NCI-H1048 (cell line): ENCODE results near the gene SPEN.
"Not testable (repeated sequence)": the region's sequence is repeated elsewhere in the genome, so short reads cannot be mapped to it uniquely, and the experiment has no call there.

Experiments
- DNase-seq: peaks from one replicate; lab custom pipeline; 2025; lab: John Stamatoyannopoulos, UW

Gene SPEN

DNA sequence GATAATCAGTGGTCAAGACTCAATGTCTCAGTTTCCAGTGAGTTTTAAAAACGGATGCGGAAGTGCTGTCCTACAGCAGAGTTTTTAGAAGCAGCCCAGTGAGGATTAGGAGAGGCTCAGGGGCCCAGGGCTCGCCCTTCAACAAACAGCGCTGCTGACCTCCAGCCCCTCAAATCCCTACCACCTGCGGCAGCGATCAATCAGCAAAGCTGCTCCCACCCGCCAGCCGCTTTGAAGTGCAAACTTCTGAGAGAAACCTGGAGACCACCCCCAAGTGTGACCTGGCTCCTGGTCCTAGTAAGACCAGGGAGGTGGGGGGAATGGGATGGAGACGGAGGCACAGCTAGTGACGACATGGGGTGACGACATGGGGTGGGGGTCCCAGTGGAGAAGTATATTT lies 114.0 kb downstream of the SPEN start:
- DNase-seq, result no peak

DNA sequence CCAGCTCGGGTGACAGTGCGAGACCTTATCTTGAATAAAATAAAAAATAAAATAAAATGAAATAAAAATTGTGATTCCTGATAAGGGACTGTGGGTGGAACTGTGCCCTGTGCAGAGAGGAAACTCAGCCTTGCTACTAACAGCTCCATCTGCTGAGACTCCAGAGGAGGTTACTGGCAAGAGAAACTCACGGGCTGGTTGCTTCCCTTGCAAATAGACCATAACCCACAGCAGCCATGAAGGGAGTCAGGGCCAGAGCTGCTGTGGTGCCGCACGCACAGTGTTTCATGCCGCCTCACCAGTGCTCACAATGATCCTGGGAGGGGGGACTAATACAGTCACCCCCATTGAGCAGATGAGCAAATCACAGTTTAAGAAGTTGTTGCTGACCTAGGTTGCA lies 114.7 kb downstream of the SPEN start:
- no peak for DNase-seq

DNA sequence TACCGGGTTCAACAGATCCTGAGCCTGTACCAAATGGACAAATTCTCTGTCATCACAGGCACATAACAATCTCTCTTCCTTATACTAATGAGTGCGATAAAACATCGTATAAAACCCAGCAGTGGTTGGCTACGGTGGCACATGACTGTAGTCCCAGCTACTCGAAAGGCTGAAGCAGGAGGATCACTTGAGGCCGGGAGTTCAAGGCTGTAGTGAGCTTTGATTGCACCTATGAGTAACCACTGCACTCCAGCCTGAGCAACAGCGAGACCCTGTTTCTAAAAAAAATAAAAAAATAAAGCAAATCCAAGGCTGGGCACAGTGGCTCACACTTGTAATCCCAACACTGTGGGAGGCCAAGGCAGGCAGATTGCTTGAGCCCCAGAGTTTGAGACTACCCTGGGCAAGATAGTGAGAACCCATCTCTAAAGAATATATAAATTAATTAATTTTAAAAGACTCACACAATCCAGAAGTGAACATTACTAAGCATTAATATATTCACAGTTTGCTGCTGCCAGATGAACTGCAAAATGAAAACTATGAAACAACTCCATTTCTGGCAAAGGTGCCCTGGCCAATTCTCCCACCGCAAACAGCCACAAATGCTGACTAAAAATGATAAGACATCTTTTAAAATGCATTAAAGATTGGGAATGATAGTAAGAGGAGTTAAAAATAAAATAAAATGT lies 115.3 kb downstream of the SPEN start:
- DNase-seq, result no peak

DNA sequence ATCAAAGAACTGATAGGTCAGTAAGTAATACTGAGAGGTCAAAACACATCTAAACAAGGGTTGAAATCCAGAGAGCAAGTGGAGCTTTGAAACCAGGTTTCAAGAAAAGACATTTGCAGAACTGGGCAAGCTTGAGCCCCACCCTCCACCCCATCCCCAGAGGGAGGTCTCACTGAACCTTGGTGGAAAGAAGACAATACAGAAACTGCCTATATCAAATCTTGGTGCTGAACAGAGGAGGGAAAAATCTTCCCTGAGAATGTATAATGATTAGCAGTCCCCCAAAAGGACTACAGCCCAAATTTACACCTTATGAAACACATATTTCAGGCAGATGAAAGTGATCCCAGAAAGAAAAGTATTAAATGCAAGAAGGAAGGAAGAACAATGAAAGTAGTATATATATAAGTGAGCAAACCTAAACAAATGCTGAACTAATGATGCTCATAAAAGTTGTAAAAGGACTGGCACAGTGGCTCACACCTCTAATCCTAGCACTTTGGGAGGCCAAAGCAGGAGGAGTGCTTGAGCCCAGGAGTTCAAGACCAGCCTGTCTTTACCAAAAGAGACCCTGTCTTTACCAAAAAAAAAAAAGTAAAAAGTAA lies 116.0 kb downstream of the SPEN start:
- no peak for DNase-seq

DNA sequence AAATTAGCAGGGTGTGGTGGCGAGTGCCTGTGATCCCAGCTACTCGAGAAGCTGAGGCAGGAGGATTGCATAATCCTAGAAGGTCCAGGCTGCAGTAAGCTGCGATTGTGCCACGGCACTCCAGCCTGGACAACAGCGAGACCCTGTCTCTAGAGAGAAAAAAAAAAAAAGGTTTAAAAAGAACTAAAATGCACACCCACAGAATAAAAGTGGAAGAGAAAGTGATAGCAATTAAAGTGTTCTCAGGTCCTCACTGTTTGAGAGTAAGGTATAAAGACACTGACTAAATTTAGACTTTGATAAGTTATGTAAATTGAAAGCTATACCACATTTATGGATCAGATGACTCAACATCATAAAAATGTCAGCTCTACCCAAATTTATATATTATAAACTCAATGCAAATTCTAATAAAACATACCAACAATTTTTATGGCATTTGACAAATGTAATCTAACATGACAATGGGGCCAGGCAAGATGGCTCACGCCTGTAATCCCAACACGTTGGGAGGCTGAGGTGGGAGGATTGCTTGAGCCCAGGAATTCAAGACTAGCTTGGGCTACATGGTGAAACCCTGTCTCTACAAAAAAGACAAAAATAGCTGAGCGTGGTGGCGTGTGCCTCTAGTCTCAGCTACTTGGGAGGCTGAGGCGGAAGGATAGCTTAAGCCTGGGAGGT lies 116.6 kb downstream of the SPEN start:
- no peak for DNase-seq

GRCh38 chr1:15965228-15965767 lies 117.8 kb downstream of the SPEN start:
- DNase-seq, result no peak

DNA sequence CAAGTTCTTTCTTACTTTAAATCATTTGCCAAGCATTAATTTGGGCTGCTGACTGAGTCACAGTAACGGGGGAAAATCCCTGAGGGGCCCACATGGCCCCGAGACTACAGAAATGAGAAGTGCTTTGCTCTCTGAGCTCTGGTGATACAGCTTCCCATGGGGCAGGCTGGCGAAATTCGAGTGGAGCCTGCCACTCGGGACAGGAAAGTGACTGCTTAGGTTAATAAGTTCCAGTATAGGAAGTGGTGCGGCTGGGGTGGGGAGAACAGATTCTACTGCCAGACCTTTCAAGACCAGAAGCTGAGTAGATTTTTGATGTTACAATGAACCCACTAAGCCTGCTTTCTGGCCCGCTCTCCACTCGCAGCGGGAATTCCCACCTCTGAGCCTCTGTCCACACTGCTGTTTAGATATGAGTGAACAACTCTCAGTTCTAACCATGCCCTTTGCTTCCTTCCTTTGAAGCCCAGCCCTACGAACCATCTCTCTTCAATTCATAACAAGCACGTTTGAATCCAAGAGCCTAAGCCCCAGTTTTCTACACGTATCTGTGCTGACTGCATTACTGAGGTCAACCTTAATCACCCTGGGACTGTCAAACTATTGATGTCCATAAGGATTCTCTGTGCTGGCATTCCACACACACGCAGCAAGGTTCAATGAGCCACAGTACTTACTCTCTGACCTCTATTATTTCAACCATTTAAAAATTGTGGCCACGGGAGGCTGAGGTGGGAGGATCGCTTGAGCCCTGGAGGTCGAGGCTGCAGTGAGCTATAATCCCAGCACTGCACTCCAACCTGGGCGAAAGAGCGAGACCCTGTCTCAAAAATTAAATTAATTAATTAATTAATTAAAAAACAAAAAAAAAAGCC lies 118.8 kb downstream of the SPEN start:
- DNase-seq, result no peak

DNA sequence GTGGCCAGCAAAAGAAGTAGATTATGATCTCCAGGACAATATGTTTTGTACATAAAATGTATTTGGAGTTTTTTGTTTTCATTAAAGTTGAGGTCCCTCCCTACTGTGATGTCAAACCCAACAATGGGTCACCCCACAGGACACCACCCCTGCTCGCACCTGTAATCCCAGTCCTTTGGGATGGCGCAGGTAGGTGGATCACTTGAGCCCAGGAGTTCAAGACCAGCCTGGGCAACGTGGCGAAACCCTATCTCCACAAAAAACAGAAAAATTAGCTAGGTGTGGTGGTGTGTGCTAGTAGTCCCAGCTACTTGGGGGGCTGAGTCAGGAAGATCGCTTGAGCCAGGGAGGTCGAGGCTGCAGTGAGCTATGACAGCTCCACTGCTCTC lies 119.4 kb downstream of the SPEN start:
- DNase-seq, result no peak

DNA sequence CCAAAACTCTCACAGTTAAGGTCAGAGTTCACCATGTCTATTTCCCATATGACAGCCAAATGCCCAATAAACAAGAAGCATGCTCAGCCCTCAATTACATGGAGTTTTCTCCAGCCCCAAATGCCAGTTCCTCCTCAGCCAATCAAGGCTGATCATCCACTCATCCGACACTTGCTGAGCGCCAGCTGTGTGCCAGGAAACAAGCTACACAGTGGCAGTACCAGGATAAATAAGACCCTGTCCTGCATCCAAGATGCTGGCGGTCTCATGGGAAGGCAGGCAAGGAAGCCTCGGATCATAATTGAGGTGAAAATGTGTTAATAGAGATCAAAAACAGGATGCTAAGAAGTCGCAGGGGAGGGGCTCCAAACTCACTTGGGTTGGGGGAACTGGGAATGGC lies 120.7 kb downstream of the SPEN start:
- no peak for DNase-seq

DNA sequence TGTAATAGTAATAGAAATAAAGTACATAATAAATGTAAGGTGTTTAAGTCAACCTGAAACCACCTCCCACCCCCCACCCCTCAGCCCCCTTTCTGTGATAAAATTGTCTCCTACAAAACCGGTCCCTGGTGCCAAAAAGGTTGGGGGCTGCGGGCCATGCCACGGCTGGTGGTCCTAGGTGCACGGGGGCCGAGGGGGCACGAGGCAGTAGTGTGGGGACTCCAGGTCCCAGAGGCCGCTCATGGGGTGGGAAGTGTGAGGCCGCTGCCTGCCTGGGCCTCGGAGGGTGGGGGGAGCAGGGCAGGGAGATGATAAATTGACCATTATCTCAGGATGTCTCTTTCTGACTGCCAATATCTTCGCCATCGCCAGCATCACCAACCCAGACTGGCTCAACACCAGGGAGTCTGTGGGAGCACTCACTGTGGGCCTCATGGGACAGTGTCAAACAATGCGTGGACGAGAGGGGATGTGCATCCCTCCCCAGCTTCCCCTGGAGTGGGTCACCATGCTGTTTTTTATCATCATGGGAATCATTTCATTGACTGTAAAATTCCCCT lies 121.9 kb downstream of the SPEN start:
- no peak for DNase-seq

- no peak for DNase-seq
Measured at GRCh38 chr1:15970911-15971310, 123.4 kb downstream of the SPEN start.

DNA sequence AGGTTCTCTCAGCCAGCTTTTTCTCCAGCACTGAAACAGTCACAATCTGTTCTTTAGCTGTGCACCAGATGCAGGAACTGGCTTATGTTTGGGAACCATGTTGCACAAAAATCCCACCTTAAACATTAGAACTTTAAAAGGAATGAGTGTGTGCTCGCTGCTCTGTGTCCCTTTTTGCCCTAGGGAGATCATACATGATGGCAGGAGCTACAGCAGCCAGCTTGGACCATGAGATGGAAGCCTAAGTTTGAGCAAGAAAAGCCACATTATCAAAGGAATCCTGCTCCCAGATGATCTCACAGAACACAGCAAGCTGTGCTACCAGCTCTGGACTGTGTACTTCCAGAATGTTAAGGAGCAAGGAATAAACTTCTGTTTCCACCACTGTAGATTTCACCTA lies 124.9 kb downstream of the SPEN start:
- no peak for DNase-seq

GRCh38 chr1:15973772-15974171 lies 126.3 kb downstream of the SPEN start:
- no peak for DNase-seq

DNA sequence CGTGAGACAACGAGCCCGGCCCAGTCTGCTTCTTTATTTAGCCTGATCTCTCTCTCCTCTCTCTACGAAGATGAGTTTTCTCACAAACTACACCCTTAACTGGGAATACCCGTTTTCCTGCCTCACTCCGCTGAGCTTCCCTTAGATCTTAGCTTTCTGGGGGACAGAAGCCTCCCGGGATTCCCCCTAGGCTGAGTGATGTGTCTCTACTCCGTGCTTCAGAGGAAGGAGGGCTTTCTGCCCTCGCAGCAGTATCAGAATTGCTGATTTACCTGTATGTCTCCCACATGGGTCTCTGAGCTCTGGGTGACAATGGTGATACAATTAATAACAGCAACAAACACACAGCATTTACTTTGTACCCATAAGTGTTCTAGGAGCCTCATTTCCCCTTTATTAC lies 127.3 kb downstream of the SPEN start:
- DNase-seq, result no peak

GRCh38 chr1:15975358-15975804 lies 127.9 kb downstream of the SPEN start:
- DNase-seq, result no peak

- peak; percentile 92 for DNase-seq
Measured at GRCh38 chr1:15975805-15976680, 128.5 kb downstream of the SPEN start, which contains the start of gene ZBTB17. Gene ZBTB17 (minus strand): TSS chr1:15976101. CDS start chr1:15948495, 27,606 bp downstream.

- not testable (repeated sequence) for DNase-seq
Measured at GRCh38 chr1:15977947-15978346, 130.4 kb downstream of the SPEN start.

DNA sequence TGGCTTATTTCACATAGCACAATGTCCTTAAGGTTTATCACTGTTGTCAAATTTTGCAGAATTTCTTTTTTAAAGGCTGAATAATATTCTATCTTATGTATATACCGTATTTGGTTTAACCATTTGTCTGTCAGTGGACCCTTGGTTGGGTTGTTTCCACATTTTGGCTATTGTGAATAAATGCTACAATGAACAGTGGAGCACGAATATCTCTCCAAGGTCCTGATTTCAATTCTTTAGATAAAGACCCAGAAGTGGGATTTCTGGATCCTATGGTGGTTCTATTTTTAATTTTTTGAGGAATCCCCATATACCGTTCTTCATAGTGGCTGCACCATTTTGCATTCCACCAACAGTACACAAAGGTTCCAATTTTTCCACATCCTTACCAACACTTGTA lies 134.2 kb downstream of the SPEN start:
- DNase-seq, result no peak

DNA sequence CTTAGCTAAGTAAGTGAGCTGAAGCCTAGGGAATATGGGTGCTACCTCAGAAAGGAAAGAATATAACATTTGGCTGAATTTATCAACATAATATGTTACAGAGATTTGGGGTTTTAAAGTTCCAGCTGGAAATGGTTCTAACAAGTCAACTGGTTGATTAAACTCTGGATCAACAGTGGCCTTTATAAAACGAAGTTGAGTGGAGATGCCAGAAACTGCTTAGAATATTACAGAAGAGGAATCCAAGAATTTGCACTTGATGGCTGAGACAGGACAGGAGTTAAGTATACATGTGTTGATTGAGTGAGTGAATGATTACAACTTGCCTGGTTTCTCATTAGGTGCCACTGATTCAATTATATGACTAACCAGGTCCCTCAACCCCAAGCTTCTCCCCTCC lies 135.8 kb downstream of the SPEN start:
- no peak for DNase-seq

- DNase-seq, result no peak
Measured at GRCh38 chr1:15985611-15986297, 138.2 kb downstream of the SPEN start.
